Endometrial microvascular endothelial cells (primary cell): Measurements from ENCODE around the gene PLSCR1. TPM values are rescaled to one million over a fixed set of nuclear protein-coding genes. Genes with fewer than 3 reads are reported as not detected.

ENCODE experiments used
- in situ Hi-C: cut with HindIII; loops from 2 replicates; pipeline ENCODE4 v1.10.0; 2017; ENCODE audit warnings: low sequenced_read_pairs, low pct_unique_long_range_greater_than_20kb; ENCODE audit errors: inconsistent ontology term
- total RNA-seq: library from RNA; depleted of rRNA; stranded (reverse); fragments of >200 nt; gene quantifications from one replicate; pipeline ENCODE4 v1.2.3, GENCODE V29; 2015; ENCODE audit errors: inconsistent ontology term

The PLSCR1 gene
- total RNA-seq, result 101 TPM

GRCh38 chr3:146544002-146544928 lies at the start of gene PLSCR1:
PLSCR1 (minus strand) TSS chr3:146544607; CDS start chr3:146536552, 8,055 bp downstream.
- in situ Hi-C loops, result no loop called here

GRCh38 chr3:146593776-146594175 lies 49.4 kb upstream of the PLSCR1 start:
- in situ Hi-C loops, result no loop called here

GRCh38 chr3:146590521-146590920 lies 46.1 kb upstream of the PLSCR1 start:
- in situ Hi-C loops, result no loop called here

GRCh38 chr3:146589899-146590508 lies 45.6 kb upstream of the PLSCR1 start:
- in situ Hi-C loops, result no loop called here

- in situ Hi-C loops, result no loop called here
These were observed 40.7 kb upstream of the PLSCR1 start for GRCh38 chr3:146585156-146585555.

GRCh38 chr3:146581951-146582467 lies 37.6 kb upstream of the PLSCR1 start:
- in situ Hi-C loops, result no loop called here

- in situ Hi-C loops, result no loop called here
These were observed 36.7 kb upstream of the PLSCR1 start for GRCh38 chr3:146581080-146581601.

- in situ Hi-C loops, result no loop called here
These were observed 33.3 kb upstream of the PLSCR1 start for GRCh38 chr3:146577662-146578061.

GRCh38 chr3:146575636-146576035 lies 31.2 kb upstream of the PLSCR1 start:
- in situ Hi-C loops, result no loop called here

- in situ Hi-C loops, result no loop called here
These were observed 29.8 kb upstream of the PLSCR1 start for GRCh38 chr3:146574173-146574572.

GRCh38 chr3:146569314-146569713 lies 24.9 kb upstream of the PLSCR1 start:
- in situ Hi-C loops, result no loop called here

GRCh38 chr3:146566138-146566537 lies 21.7 kb upstream of the PLSCR1 start:
- in situ Hi-C loops, result no loop called here

- in situ Hi-C loops, result no loop called here
These were observed 17.5 kb upstream of the PLSCR1 start for GRCh38 chr3:146561879-146562278.

GRCh38 chr3:146561463-146561862 lies 17.1 kb upstream of the PLSCR1 start:
- in situ Hi-C loops, result no loop called here

- in situ Hi-C loops, result no loop called here
These were observed 16.3 kb upstream of the PLSCR1 start for GRCh38 chr3:146560678-146561077.

- in situ Hi-C loops, result no loop called here
These were observed 15.0 kb upstream of the PLSCR1 start for GRCh38 chr3:146559388-146559787.

- in situ Hi-C loops, result no loop called here
These were observed 14.4 kb upstream of the PLSCR1 start for GRCh38 chr3:146558781-146559180.

GRCh38 chr3:146557745-146558144 lies 13.3 kb upstream of the PLSCR1 start:
- in situ Hi-C loops, result no loop called here

GRCh38 chr3:146555311-146555710 lies 10.9 kb upstream of the PLSCR1 start:
- in situ Hi-C loops, result no loop called here
